ENCODE measurements around the gene KIAA0040. TPM values are rescaled to one million over a fixed set of nuclear protein-coding genes. Genes with fewer than 3 reads are reported as not detected.

The KIAA0040 gene
- total RNA-seq, 1 donor from 2014 or later, result 32.6 TPM

- peaks cover 17% of the 10 kb centered on the region for H3K9me3 Mint-ChIP-seq
- H3K36me3 Mint-ChIP-seq (ENCODE audit: low read depth), result no peaks in the 10 kb centered on the region
- intact Hi-C loops (cut with micrococcal nuclease), result no loop called here
- H3K27me3 Mint-ChIP-seq, result peaks cover 2% of the 10 kb centered on the region
- H3K4me3 Mint-ChIP-seq, result no peak overlapping the region
- no peak for DNase-seq
- H3K4me1 Mint-ChIP-seq, result peaks cover 54% of the 10 kb centered on the region
- H3K27ac Mint-ChIP-seq, result no peak overlapping the region
Observed at GRCh38 chr1:175211656-175212055, 19.1 kb upstream of the KIAA0040 start.

DNA sequence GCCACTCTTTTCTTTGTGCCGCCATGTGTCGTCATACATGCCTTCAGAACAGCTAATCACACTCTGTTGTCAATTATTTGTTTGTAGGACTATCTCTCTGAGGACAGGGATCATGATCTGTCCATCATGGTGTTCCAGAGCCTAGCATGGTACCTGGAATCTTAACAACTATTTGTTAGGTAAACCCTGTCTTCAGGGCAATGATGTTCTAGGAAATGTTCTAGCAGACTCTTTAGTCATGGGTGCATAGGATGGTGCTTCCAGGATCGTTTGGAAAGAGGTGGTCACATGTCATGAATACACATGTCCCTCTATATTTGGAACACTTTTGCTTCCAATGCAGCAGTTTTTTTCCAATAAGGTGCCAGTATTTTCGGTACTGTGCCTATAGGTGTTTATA lies 18.2 kb upstream of the KIAA0040 start:
- no peak for DNase-seq
- Mint-ChIP-seq H3K9me3 (peaks cover 18% of the 10 kb centered on the region), H3K27me3 (peaks cover 2% of the 10 kb centered on the region), H3K27ac (peak overlapping the region; percentile 94), H3K4me1 (peaks cover 56% of the 10 kb centered on the region), H3K4me3 (peak overlapping the region; percentile 51), H3K36me3 (ENCODE audit: low read depth) (no peaks in the 10 kb centered on the region)
- intact Hi-C loops (cut with micrococcal nuclease), result no loop called here

- Mint-ChIP-seq H3K27ac (peak overlapping the region; percentile 94), H3K4me1 (peaks cover 57% of the 10 kb centered on the region), H3K36me3 (ENCODE audit: low read depth) (no peaks in the 10 kb centered on the region), H3K27me3 (no peaks in the 10 kb centered on the region), H3K4me3 (peak overlapping the region; percentile 81), H3K9me3 (peaks cover 15% of the 10 kb centered on the region)
- DNase-seq, result peak; percentile 78
- intact Hi-C loops (cut with micrococcal nuclease), result loop anchor here (1.0 kb wide), 3 partner anchors 12 to 54 kb away; no protein-coding TSS in a partner anchor
Observed at GRCh38 chr1:175209493-175209921, 16.9 kb upstream of the KIAA0040 start.

DNA sequence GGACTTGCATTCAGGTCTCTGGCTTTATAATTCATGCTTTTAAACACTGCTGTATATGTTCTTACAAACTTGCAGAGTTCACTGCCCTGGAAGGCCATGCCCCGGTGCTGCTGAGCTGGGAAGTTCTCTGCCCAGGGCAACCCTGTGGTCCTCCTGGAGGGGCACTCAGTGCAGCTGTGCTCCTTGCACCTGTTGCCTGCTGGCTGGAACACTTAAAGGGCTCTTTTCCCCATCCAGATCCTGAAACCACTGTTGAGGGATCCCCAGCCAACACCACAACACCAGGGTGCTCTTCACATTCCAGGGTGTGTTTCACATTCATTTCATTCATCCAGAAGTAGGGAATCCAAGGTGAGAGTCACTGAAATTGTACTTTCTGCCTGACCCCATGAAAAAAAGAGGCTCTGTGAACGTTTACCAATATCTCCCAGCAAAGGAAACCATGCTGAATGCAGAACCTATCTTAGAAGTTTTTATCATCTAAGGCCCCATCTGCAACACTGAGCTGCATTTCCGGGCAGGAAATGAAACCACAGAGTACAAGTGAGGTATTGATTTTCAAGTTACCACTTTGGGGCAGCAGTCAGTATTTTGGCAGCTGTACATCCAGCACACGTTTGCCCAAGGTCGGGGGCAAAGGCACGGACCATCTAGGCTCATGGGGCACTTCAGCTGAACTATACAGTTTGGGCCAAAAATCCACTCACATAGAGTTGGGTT lies 16.4 kb upstream of the KIAA0040 start:
- peak; percentile 90 for DNase-seq
- intact Hi-C loops (cut with micrococcal nuclease), result loop anchor here (1.0 kb wide), 3 partner anchors 12 to 54 kb away; no protein-coding TSS in a partner anchor
- Mint-ChIP-seq H3K27me3 (no peaks in the 10 kb centered on the region), H3K4me3 (peak overlapping the region; percentile 81), H3K9me3 (peaks cover 12% of the 10 kb centered on the region), H3K27ac (peak overlapping the region; percentile 94), H3K4me1 (peaks cover 58% of the 10 kb centered on the region), H3K36me3 (ENCODE audit: low read depth) (no peaks in the 10 kb centered on the region)

DNA sequence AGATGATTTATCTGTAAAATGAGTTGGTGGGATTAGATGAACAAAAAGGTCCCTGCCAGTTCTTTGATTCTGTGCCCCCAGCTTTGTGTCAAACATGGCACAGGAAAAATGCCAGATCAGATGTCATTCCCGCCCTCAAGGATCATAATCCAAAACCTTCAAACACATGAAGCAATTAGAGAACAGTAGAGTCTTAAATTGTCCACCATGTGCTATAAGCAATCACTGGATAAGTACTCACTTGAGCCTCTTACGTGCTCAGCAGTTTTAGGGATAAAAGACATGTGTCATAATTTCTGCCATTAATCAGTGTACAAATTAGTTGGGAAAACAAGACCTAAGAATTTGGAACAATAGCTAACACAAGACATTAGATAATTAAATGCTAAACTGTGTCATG lies 15.4 kb upstream of the KIAA0040 start:
- H3K9me3 Mint-ChIP-seq, result peaks cover 3% of the 10 kb centered on the region
- intact Hi-C loops (cut with micrococcal nuclease), result no loop called here
- no peak overlapping the region for H3K27ac Mint-ChIP-seq
- H3K4me3 Mint-ChIP-seq, result no peak overlapping the region
- H3K36me3 Mint-ChIP-seq (ENCODE audit: low read depth), result no peaks in the 10 kb centered on the region
- H3K27me3 Mint-ChIP-seq, result no peaks in the 10 kb centered on the region
- peaks cover 54% of the 10 kb centered on the region for H3K4me1 Mint-ChIP-seq
- no peak for DNase-seq

- Mint-ChIP-seq H3K9me3 (peaks cover 3% of the 10 kb centered on the region), H3K27ac (no peak overlapping the region), H3K27me3 (no peaks in the 10 kb centered on the region), H3K36me3 (ENCODE audit: low read depth) (no peaks in the 10 kb centered on the region), H3K4me3 (no peak overlapping the region), H3K4me1 (peaks cover 44% of the 10 kb centered on the region)
- intact Hi-C loops (cut with micrococcal nuclease), result no loop called here
- DNase-seq, result no peak
Observed at GRCh38 chr1:175206687-175207086, 14.1 kb upstream of the KIAA0040 start.

DNA sequence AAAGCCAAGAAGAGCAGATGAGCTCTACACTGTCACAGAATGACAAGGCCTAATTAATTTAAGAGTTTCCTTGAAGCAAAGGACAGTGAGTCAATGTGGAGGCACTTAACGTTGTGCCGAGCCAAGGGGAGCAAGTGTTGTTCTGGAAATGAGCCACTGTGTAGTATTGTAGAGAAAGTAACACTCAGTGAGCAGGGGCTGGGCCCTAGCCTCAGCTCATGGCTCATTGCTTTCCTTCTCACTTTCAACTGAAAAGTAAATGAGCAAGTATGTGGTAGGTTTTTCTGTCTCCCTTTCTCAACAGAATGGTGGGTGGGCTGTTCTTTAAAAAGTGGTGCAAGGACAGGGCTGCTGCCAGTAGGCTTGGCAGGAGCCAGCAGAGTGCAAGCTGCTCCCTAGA lies 11.8 kb upstream of the KIAA0040 start:
- H3K4me3 Mint-ChIP-seq, result no peak overlapping the region
- intact Hi-C loops (cut with micrococcal nuclease), result no loop called here

DNA sequence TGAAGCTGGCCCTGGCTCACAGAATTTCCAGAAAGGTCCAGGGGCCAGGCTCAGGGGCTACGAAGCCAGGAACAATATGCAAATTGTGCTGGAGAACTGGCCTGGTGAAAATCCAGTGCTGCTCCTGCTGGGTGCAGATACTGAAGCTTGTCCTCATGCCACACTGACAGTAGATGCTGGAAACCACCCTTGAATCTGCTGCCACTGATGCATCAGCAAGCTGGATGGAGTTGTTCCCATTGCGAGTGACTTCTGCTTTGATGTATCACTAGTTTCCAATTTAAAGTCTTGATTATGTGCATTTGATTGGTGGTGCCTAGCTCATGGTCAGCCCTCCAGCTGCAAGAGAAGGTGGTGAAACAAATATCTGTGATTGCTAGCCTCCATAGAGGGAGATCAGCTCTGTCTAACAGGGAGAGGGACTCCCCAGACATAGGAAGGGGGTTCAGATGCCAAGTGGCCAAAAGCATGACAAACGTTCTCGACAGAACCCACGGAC lies 11.0 kb upstream of the KIAA0040 start:
- Mint-ChIP-seq H3K9me3 (peaks cover 3% of the 10 kb centered on the region), H3K36me3 (ENCODE audit: low read depth) (no peaks in the 10 kb centered on the region), H3K27me3 (no peaks in the 10 kb centered on the region), H3K4me3 (no peak overlapping the region), H3K4me1 (peaks cover 14% of the 10 kb centered on the region), H3K27ac (no peak overlapping the region)
- intact Hi-C loops (cut with micrococcal nuclease), result no loop called here
- DNase-seq, result no peak

More for the DNA sequence above, 11.8 kb upstream of the KIAA0040 start:
- H3K4me1 Mint-ChIP-seq, result peaks cover 21% of the 10 kb centered on the region
- H3K27ac Mint-ChIP-seq, result no peak overlapping the region
- no peaks in the 10 kb centered on the region for H3K27me3 Mint-ChIP-seq
- H3K36me3 Mint-ChIP-seq (ENCODE audit: low read depth), result no peaks in the 10 kb centered on the region
- DNase-seq, result no peak
- peaks cover 3% of the 10 kb centered on the region for H3K9me3 Mint-ChIP-seq

- H3K4me1 Mint-ChIP-seq, result peaks cover 10% of the 10 kb centered on the region
- H3K9me3 Mint-ChIP-seq, result no peaks in the 10 kb centered on the region
- H3K27me3 Mint-ChIP-seq, result no peaks in the 10 kb centered on the region
- no peak for DNase-seq
- H3K4me3 Mint-ChIP-seq, result no peak overlapping the region
- intact Hi-C loops (cut with micrococcal nuclease), result no loop called here
- H3K36me3 Mint-ChIP-seq (ENCODE audit: low read depth), result no peaks in the 10 kb centered on the region
- H3K27ac Mint-ChIP-seq, result no peak overlapping the region
Observed at GRCh38 chr1:175200678-175201521, 8.3 kb upstream of the KIAA0040 start.

DNA sequence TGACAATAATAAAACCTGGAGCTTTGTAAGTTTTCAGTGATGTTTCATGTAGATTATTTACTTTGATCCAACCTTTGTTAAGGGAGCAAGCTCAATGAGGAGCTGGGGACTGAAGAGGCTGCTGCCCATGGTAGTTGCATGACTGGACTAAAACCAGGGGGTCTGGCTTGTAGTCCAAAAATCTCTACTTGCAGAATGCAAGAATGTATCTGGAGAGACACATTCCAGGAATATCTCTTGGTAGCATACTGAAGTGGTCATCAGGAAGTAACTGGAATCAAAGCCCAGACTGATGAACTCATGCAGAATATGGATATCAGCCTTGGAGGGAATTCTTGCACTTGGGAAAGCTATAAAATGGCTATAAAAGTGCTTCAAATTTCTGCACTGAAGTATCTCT lies 5.8 kb upstream of the KIAA0040 start:
- Mint-ChIP-seq H3K27me3 (no peaks in the 10 kb centered on the region), H3K4me1 (peaks cover 16% of the 10 kb centered on the region), H3K4me3 (no peak overlapping the region), H3K9me3 (no peaks in the 10 kb centered on the region), H3K27ac (no peak overlapping the region), H3K36me3 (ENCODE audit: low read depth) (no peaks in the 10 kb centered on the region)
- DNase-seq, result no peak
- intact Hi-C loops (cut with micrococcal nuclease), result no loop called here

DNA sequence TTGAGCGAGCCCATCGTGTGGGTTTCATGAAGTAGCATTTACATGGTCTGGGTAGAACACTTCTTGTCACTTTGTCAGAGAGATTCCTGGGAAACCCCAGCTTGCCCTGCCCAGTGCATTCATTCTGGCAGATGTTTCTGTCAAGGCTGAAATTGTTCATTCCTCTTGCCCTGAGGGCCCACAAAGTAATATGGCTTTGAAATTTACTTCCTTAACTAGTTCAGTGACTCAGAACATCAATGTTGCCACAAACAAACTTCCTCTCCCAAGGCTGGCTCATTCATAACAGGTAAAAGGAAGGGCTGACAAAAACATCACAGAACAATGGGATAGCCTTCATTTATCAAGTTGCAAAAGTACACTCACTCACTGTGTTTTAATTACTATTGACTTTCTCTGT lies 5.0 kb upstream of the KIAA0040 start:
- H3K4me3 Mint-ChIP-seq, result peak overlapping the region; percentile 0
- H3K36me3 Mint-ChIP-seq (ENCODE audit: low read depth), result no peaks in the 10 kb centered on the region
- no peaks in the 10 kb centered on the region for H3K9me3 Mint-ChIP-seq
- DNase-seq, result peak; percentile 70
- intact Hi-C loops (cut with micrococcal nuclease), result loop anchor here (1.0 kb wide), 1 partner anchor 12 kb away; no protein-coding TSS in a partner anchor
- H3K4me1 Mint-ChIP-seq, result peaks cover 18% of the 10 kb centered on the region
- no peaks in the 10 kb centered on the region for H3K27me3 Mint-ChIP-seq
- peak overlapping the region; percentile 66 for H3K27ac Mint-ChIP-seq

- H3K9me3 Mint-ChIP-seq, result no peaks in the 10 kb centered on the region
- peaks cover 22% of the 10 kb centered on the region for H3K4me1 Mint-ChIP-seq
- H3K36me3 Mint-ChIP-seq (ENCODE audit: low read depth), result peaks cover 3% of the 10 kb centered on the region
- H3K4me3 Mint-ChIP-seq, result no peak overlapping the region
- no peaks in the 10 kb centered on the region for H3K27me3 Mint-ChIP-seq
- intact Hi-C loops (cut with micrococcal nuclease), result no loop called here
- DNase-seq, result no peak
- H3K27ac Mint-ChIP-seq, result no peak overlapping the region
Observed at GRCh38 chr1:175195798-175196197, 3.2 kb upstream of the KIAA0040 start.

GRCh38 chr1:175195281-175195680 lies 2.7 kb upstream of the KIAA0040 start:
- H3K4me3 Mint-ChIP-seq, result no peak overlapping the region
- H3K27ac Mint-ChIP-seq, result no peak overlapping the region
- DNase-seq, result no peak
- H3K27me3 Mint-ChIP-seq, result no peaks in the 10 kb centered on the region
- H3K36me3 Mint-ChIP-seq (ENCODE audit: low read depth), result peaks cover 8% of the 10 kb centered on the region
- H3K4me1 Mint-ChIP-seq, result peaks cover 28% of the 10 kb centered on the region
- H3K9me3 Mint-ChIP-seq, result no peaks in the 10 kb centered on the region
- intact Hi-C loops (cut with micrococcal nuclease), result no loop called here

GRCh38 chr1:175193527-175193910 lies 943 bp upstream of the KIAA0040 start:
- H3K36me3 Mint-ChIP-seq (ENCODE audit: low read depth), result peaks cover 20% of the 10 kb centered on the region
- intact Hi-C loops (cut with micrococcal nuclease), result loop anchor here (5.0 kb wide), 1 partner anchor 1014 kb away; the partner anchor contains the start of gene COP1
- no peaks in the 10 kb centered on the region for H3K9me3 Mint-ChIP-seq
- peak overlapping the region; percentile 99 for H3K4me3 Mint-ChIP-seq
- H3K27ac Mint-ChIP-seq, result no peak overlapping the region
- H3K4me1 Mint-ChIP-seq, result peaks cover 45% of the 10 kb centered on the region
- H3K27me3 Mint-ChIP-seq, result no peaks in the 10 kb centered on the region
- DNase-seq, result no peak

All from activated CD4-positive, alpha-beta T cell treated with anti-CD3 and anti-CD28 coated beads, Interleukin-2, amount 10 ng/mL, durations not matched to agents 24 days and 14 days (primary cell).